ENCODE measurements around the gene ALDH4A1.

DNA sequence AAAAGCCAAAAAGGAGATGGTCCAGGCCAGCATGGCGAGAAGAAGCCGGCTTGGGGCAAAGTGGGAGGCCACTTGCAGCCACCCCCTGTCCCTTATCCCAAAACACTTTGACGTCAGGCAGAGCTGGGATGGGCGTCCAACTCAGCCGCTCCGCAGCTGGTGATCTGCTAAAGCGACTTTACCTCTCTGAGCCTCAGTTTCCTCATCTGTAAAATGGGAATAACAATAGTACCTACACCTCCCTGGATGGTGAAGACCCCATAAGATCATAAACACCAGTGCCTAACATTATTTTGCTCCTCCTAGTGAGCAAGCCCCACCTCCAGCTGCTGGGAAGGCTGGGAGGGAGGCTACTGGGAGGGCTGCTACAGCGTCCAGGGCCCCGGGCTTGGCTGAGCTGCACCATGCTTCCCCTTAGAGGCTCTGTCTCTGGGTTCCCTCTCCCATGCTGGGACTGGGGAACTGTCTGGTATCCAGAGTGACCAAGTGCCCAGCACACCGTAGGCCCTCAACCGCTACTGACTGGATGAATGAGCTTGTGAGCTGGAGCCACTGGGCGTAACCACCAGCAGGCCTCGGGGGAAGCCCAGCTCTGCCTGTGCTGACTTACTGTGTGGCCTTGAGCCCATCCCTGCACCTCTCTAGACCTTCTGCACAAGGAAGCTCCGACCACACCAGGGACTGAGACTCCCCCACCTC, 35.8 kb upstream of the ALDH4A1 start:
- TF ChIP-seq, protein P1, sequence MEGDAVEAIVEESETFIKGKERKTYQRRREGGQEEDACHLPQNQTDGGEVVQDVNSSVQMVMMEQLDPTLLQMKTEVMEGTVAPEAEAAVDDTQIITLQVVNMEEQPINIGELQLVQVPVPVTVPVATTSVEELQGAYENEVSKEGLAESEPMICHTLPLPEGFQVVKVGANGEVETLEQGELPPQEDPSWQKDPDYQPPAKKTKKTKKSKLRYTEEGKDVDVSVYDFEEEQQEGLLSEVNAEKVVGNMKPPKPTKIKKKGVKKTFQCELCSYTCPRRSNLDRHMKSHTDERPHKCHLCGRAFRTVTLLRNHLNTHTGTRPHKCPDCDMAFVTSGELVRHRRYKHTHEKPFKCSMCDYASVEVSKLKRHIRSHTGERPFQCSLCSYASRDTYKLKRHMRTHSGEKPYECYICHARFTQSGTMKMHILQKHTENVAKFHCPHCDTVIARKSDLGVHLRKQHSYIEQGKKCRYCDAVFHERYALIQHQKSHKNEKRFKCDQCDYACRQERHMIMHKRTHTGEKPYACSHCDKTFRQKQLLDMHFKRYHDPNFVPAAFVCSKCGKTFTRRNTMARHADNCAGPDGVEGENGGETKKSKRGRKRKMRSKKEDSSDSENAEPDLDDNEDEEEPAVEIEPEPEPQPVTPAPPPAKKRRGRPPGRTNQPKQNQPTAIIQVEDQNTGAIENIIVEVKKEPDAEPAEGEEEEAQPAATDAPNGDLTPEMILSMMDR (IDR thresholded peaks at IDR 0.05), result no peak
- no peak for TF ChIP-seq POLR2AphosphoS5 (IDR thresholded peaks at IDR 0.05)

All from esophagus muscularis mucosa (tissue), 3 donors.